ENCODE results near the gene SLC4A1. TPM values are rescaled to one million over a fixed set of nuclear protein-coding genes. Genes with fewer than 3 reads are reported as not detected.

Gene SLC4A1
- total RNA-seq, 5 donors from 2014 or later (not counting 1 experiment from before 2014, with no cell fraction given), result not detected

- peaks cover 4 to 18% of the 10 kb centered on the region in 2 donors for H3K36me3 ChIP-seq (ENCODE audit: control insufficient read depth in 2 of 2, extremely low read depth in 1 of 2, insufficient read depth in 1 of 2, low read length in 1 of 2)
- H3K9me3 Mint-ChIP-seq, result no peaks in the 10 kb centered on the region
- ATAC-seq (replicated peaks in 1 of 4) (no peak), DNase-seq (no peak)
- peak overlapping the region; percentile 84 to 86 for H3K4me3 ChIP-seq (ENCODE audit: control insufficient read depth in 1 of 2, extremely low read depth in 1 of 2, low read length in 1 of 2)
- peak overlapping the region; percentile 77 to 93 (median 88) for H3K4me3 Mint-ChIP-seq
- no peaks in the 10 kb centered on the region for H3K27me3 Mint-ChIP-seq
- no peaks in the 10 kb centered on the region for H3K27me3 ChIP-seq (replicated peaks in 1 of 2; ENCODE audit: control insufficient read depth in 2 of 2, extremely low read depth in 1 of 2, insufficient read depth in 2 of 2, low read length in 1 of 2)
- H3K27ac ChIP-seq (ENCODE audit: low read length), result peak overlapping the region; percentile 87
- peaks cover 18 to 48% of the 10 kb centered on the region in 2 experiments for H3K4me1 ChIP-seq (ENCODE audit: control insufficient read depth in 1 of 2, extremely low read depth in 1 of 2, insufficient read depth in 2 of 2, low read length in 2 of 2)
- ChIA-PET CTCF (interaction anchor here in 1 of 2 donors (1.9 kb wide), 1 partner anchor 10 kb away, joined by 8 read pairs; no protein-coding TSS in a partner anchor), POLR2A (interaction anchor here in 1 of 2 donors (0.6 kb wide), 1 partner anchor 8 kb away, joined by 3 read pairs; no protein-coding TSS in a partner anchor)
- 10% methylated on average over 29 of the region's 36 CpGs for WGBS (ENCODE audit: insufficient coverage)
- no peaks in the 10 kb centered on the region for H3K9me3 ChIP-seq
- peak overlapping the region; percentile 83 to 95 for H3K27ac Mint-ChIP-seq
- peaks cover 39 to 49% (median 49%) of the 10 kb centered on the region in 3 donors for H3K4me1 Mint-ChIP-seq
- peaks cover 5% of the 10 kb centered on the region for H3K36me3 Mint-ChIP-seq
Observed at GRCh38 chr17:44200478-44201155, 67.3 kb downstream of the SLC4A1 start.

GRCh38 chr17:44199553-44200477 is 68.1 kb downstream of the SLC4A1 start, which contains the start of gene ATXN7L3:
ATXN7L3 (minus strand) TSS chr17:44199884; CDS start chr17:44198070, 1,814 bp downstream.
- H3K27ac Mint-ChIP-seq, result peak within 1 kb of the TSS; percentile 89 to 95
- ChIA-PET CTCF (interaction anchor here in 1 of 2 donors (0.5 to 0.6 kb wide), 3 partner anchors 129 to 964 kb away, joined by 3 to 4 read pairs (median 3); no protein-coding TSS in a partner anchor), POLR2A (interaction anchor here in 1 of 2 donors (0.6 kb wide), 1 partner anchor 17 kb away, joined by 14 read pairs; no protein-coding TSS in a partner anchor)
- Histone ChIP-seq H3K36me3 (ENCODE audit: control insufficient read depth in 2 of 2, extremely low read depth in 1 of 2, insufficient read depth in 1 of 2, low read length in 1 of 2) (peaks cover 4 to 26% of the 10 kb centered on the region in 2 donors), H3K9me3 (no peaks in the 10 kb centered on the region), H3K27me3 (replicated peaks in 1 of 2; ENCODE audit: control insufficient read depth in 2 of 2, extremely low read depth in 1 of 2, insufficient read depth in 2 of 2, low read length in 1 of 2) (no peaks in the 10 kb centered on the region), H3K27ac (ENCODE audit: low read length) (peak within 1 kb of the TSS; percentile 87), H3K4me1 (ENCODE audit: control insufficient read depth in 1 of 2, extremely low read depth in 1 of 2, insufficient read depth in 2 of 2, low read length in 2 of 2) (peaks cover 18 to 48% of the 10 kb centered on the region in 2 experiments), H3K4me3 (ENCODE audit: control insufficient read depth in 1 of 2, extremely low read depth in 1 of 2, low read length in 1 of 2) (peak within 1 kb of the TSS; percentile 84 to 86)
- peaks cover 13% of the 10 kb centered on the region for H3K36me3 Mint-ChIP-seq
- WGBS (ENCODE audit: insufficient coverage), result under 1% methylated on average over 74 of the region's 126 CpGs
- ATAC-seq (replicated peaks in 1 of 4) (peak; percentile 81 to 86 (median 82)), DNase-seq (peak; percentile 96 to 100 (median 99))
- H3K27me3 Mint-ChIP-seq, result no peaks in the 10 kb centered on the region
- H3K9me3 Mint-ChIP-seq, result no peaks in the 10 kb centered on the region
- H3K4me1 Mint-ChIP-seq, result peaks cover 39 to 54% (median 48%) of the 10 kb centered on the region in 3 donors
- H3K4me3 Mint-ChIP-seq, result peak within 1 kb of the TSS; percentile 83 to 93 (median 88)

GRCh38 chr17:44198721-44199552 is 69.0 kb downstream of the SLC4A1 start:
- peak in 28 of 35 experiments; percentile 19 to 63 (median 44) for DNase-seq
- CTCF ChIA-PET, result interaction anchor here (0.5 to 1.3 kb wide), 4 partner anchors 11 to 23 kb away, joined by 3 to 5 read pairs (median 4); partner anchors contain the start of gene TMUB2 (in 1 of the 2)
- peaks cover 33 to 49% (median 41%) of the 10 kb centered on the region in 3 donors for H3K4me1 Mint-ChIP-seq
- no peaks in the 10 kb centered on the region for H3K9me3 Mint-ChIP-seq
- H3K36me3 Mint-ChIP-seq, result peaks cover 18% of the 10 kb centered on the region
- ATAC-seq (replicated peaks in 1 of 4), result peak; percentile 22 to 33 (median 27)
- POLR2A ChIA-PET, result interaction anchor here (0.6 to 1.0 kb wide), 3 partner anchors 10 to 122 kb away, joined by 3 to 4 read pairs (median 3); partner anchors contain the start of gene TMUB2 (in 1 of the 2)
- peak overlapping the region; percentile 84 to 86 for H3K4me3 ChIP-seq (ENCODE audit: control insufficient read depth in 1 of 2, extremely low read depth in 1 of 2, low read length in 1 of 2)
- H3K27ac ChIP-seq (ENCODE audit: low read length), result peak overlapping the region; percentile 67
- H3K36me3 ChIP-seq (ENCODE audit: control insufficient read depth in 2 of 2, extremely low read depth in 1 of 2, insufficient read depth in 1 of 2, low read length in 1 of 2), result peaks cover 5 to 35% of the 10 kb centered on the region in 2 donors
- H3K27me3 Mint-ChIP-seq, result no peaks in the 10 kb centered on the region
- H3K27ac Mint-ChIP-seq, result peak overlapping the region; percentile 89 to 95
- no peaks in the 10 kb centered on the region for H3K9me3 ChIP-seq
- peaks cover 18 to 42% of the 10 kb centered on the region in 2 experiments for H3K4me1 ChIP-seq (ENCODE audit: control insufficient read depth in 1 of 2, extremely low read depth in 1 of 2, insufficient read depth in 2 of 2, low read length in 2 of 2)
- no peaks in the 10 kb centered on the region for H3K27me3 ChIP-seq (replicated peaks in 1 of 2; ENCODE audit: control insufficient read depth in 2 of 2, extremely low read depth in 1 of 2, insufficient read depth in 2 of 2, low read length in 1 of 2)
- H3K4me3 Mint-ChIP-seq, result peak overlapping the region; percentile 83 to 88 (median 84)
- WGBS (ENCODE audit: insufficient coverage), result under 1% methylated on average over 35 of the region's 68 CpGs

Other genes starting within 250 kb of the SLC4A1 start
- gene LSM12, start 201.5 kb downstream of the SLC4A1 start, total RNA-seq, result 10 to 100 TPM; 29.4 to 39.0 (median 37.1) TPM
- gene G6PC3, start 197.4 kb downstream of the SLC4A1 start, total RNA-seq, result 10 to 100 TPM in 4 of 5 donors, 1 to 10 TPM in 1; 9.4 to 19.0 (median 16.2) TPM
- 10 to 100 TPM; 68.6 to 81.4 (median 72.8) TPM for gene HDAC5, start 144.5 kb downstream of the SLC4A1 start, total RNA-seq
- 1 to 10 TPM in 4 of 5 donors, under 1 TPM in 1; 0.73 to 3.4 (median 1.1) TPM for gene HROB, start 126.2 kb downstream of the SLC4A1 start, total RNA-seq
- under 1 TPM in 1 of 5 donors, not detected in 4; 0.15 TPM for gene ASB16, start 97.4 kb downstream of the SLC4A1 start, total RNA-seq
- 10 to 100 TPM; 42.0 to 46.6 (median 43.0) TPM for gene TMUB2, start 81.2 kb downstream of the SLC4A1 start, total RNA-seq
- 100 to 1,000 TPM; 101 to 130 (median 125) TPM for gene ATXN7L3, start 68.3 kb downstream of the SLC4A1 start, total RNA-seq
- gene UBTF, start 48.5 kb downstream of the SLC4A1 start, total RNA-seq, result 100 to 1,000 TPM; 162 to 228 (median 213) TPM
- under 1 TPM in 3 of 5 donors, not detected in 2; 0.38 to 0.65 (median 0.41) TPM for gene RUNDC3A, start 40.5 kb upstream of the SLC4A1 start, total RNA-seq
- gene SLC25A39, start 56.7 kb upstream of the SLC4A1 start, total RNA-seq, result 100 to 1,000 TPM in 3 of 5 donors, 10 to 100 TPM in 2; 78.6 to 108 (median 104) TPM
- 10 to 100 TPM; 21.0 to 48.3 (median 40.1) TPM for gene GRN, start 77.2 kb upstream of the SLC4A1 start, total RNA-seq
- 1 to 10 TPM in 2 of 5 donors, under 1 TPM in 3; 0.18 to 1.5 (median 0.89) TPM for gene FAM171A2, start 95.7 kb upstream of the SLC4A1 start, total RNA-seq
- gene ITGA2B, start 121.5 kb upstream of the SLC4A1 start, total RNA-seq, result 1 to 10 TPM in 3 of 5 donors, under 1 TPM in 2; 0.41 to 3.9 (median 1.1) TPM
- 10 to 100 TPM; 68.1 to 86.0 (median 69.0) TPM for gene GPATCH8, start 235.3 kb upstream of the SLC4A1 start, total RNA-seq

Data from T-cell (primary cell).